WTC11 (cell line): ENCODE data around the gene FASTKD1.

ENCODE experiments used
- ATF1 ChIP-seq: sonication (generic); formaldehyde crosslinking; IDR thresholded peaks from 2 replicates; pipeline ENCODE4 v1.8.1; 2023; ENCODE audit warnings: mild to moderate bottlenecking, moderate library complexity, missing genetic modification reagents
- ATF6 ChIP-seq: sonication (generic); formaldehyde crosslinking; IDR thresholded peaks from 2 replicates; pipeline ENCODE4 v1.8.1; 2023; ENCODE audit warnings: mild to moderate bottlenecking, missing genetic modification reagents
- CBFB ChIP-seq: sonication (generic); formaldehyde crosslinking; IDR thresholded peaks from 2 replicates; pipeline ENCODE4 v1.8.1; 2022; ENCODE audit warnings: mild to moderate bottlenecking, low read depth, missing genetic modification reagents
- CTCF ChIP-seq: fragments of 200-600 bp; IDR thresholded peaks from 2 replicates; pipeline ENCODE4 v1.8.0; 2022; ENCODE audit warnings: antibody characterized with exemption
- JUN ChIP-seq: sonication (generic); formaldehyde crosslinking; IDR thresholded peaks from 2 replicates; pipeline ENCODE4 v1.8.0; 2023; ENCODE audit warnings: mild to moderate bottlenecking, missing genetic modification reagents
- NR1H2 ChIP-seq: sonication (generic); formaldehyde crosslinking; IDR thresholded peaks from 2 replicates; pipeline ENCODE4 v1.9.0; 2021; ENCODE audit warnings: mild to moderate bottlenecking, moderate library complexity, missing genetic modification reagents
- USF2 ChIP-seq: sonication (generic); formaldehyde crosslinking; IDR thresholded peaks from 2 replicates; pipeline ENCODE4 v1.8.1; 2023; ENCODE audit warnings: mild to moderate bottlenecking, missing genetic modification reagents, moderate library complexity
- ZNF219 ChIP-seq: sonication (generic); formaldehyde crosslinking; IDR thresholded peaks from 2 replicates; pipeline ENCODE4 v1.8.0; 2023; ENCODE audit warnings: missing genetic modification reagents, mild to moderate bottlenecking, borderline replicate concordance
- ZNF263 ChIP-seq: sonication (generic); formaldehyde crosslinking; IDR thresholded peaks from 2 replicates; pipeline ENCODE4 v1.8.1; 2022; ENCODE audit warnings: low read depth, mild to moderate bottlenecking, moderate library complexity, missing genetic modification reagents
- ZNF281 ChIP-seq: sonication (generic); formaldehyde crosslinking; IDR thresholded peaks from 2 replicates; pipeline ENCODE4 v1.8.0; 2023; ENCODE audit warnings: mild to moderate bottlenecking, missing genetic modification reagents
- ZNF512 ChIP-seq: sonication (generic); formaldehyde crosslinking; IDR thresholded peaks from 2 replicates; pipeline ENCODE4 v1.8.1; 2022; ENCODE audit warnings: missing genetic modification reagents, borderline replicate concordance

GRCh38 chr2:169623235-169623634 is 49.6 kb upstream of the FASTKD1 start:
- TF ChIP-seq CTCF (no peak), CBFB (no peak), ATF1 (CRISPR knock-in tag) (no peak), JUN (CRISPR knock-in tag) (no peak), ZNF512 (CRISPR knock-in tag) (no peak), ZNF263 (no peak), USF2 (CRISPR knock-in tag) (no peak), ATF6 (CRISPR knock-in tag) (no peak), ZNF281 (no peak), ZNF219 (CRISPR knock-in tag) (no peak), NR1H2 (CRISPR knock-in tag) (no peak)
